HepG2 (cell line): ENCODE data around the gene C19orf85. TPM values are rescaled to one million over a fixed set of nuclear protein-coding genes. Genes with fewer than 3 reads are reported as not detected.

Experiments
- CBX5 ChIP-seq: sonication (generic); formaldehyde crosslinking; IDR thresholded peaks from 2 replicates; pipeline ENCODE4 v1.4.0; 2020; ENCODE audit warnings: missing genetic modification reagents, borderline replicate concordance
- DDIT3 ChIP-seq: sonication (generic); formaldehyde crosslinking; IDR thresholded peaks from 2 replicates; pipeline ENCODE4 v1.4.0; 2020; ENCODE audit warnings: mild to moderate bottlenecking, missing genetic modification reagents
- KAT8 ChIP-seq: IDR thresholded peaks from 2 replicates; pipeline ENCODE4 v1.6.1; 2016; ENCODE audit warnings: missing genetic modification reagents, missing compliant biosample characterization
- KDM4B ChIP-seq: sonication (generic); formaldehyde crosslinking; IDR thresholded peaks from 2 replicates; pipeline ENCODE4 v1.4.0; 2020; ENCODE audit warnings: missing genetic modification reagents
- MATR3 ChIP-seq: sonication (generic); formaldehyde crosslinking; IDR thresholded peaks from 2 replicates; pipeline ENCODE4 v1.4.0; 2020; ENCODE audit warnings: missing genetic modification reagents
- MTF2 ChIP-seq: sonication (generic); formaldehyde crosslinking; IDR thresholded peaks from 2 replicates; pipeline ENCODE4 v1.5.0; 2020; ENCODE audit warnings: missing genetic modification reagents, borderline replicate concordance
- MYPOP ChIP-seq: sonication (generic); formaldehyde crosslinking; IDR thresholded peaks from 2 replicates; pipeline ENCODE4 v1.8.1; 2023; ENCODE audit warnings: mild to moderate bottlenecking, moderate library complexity, missing genetic modification reagents
- NCOR1 ChIP-seq: fragments of 200-600 bp; sonication (generic); IDR thresholded peaks from 2 replicates; pipeline ENCODE4 v1.7.0; 2017; ENCODE audit warnings: antibody characterized with exemption, low read length, borderline replicate concordance
- NFKB2 ChIP-seq: sonication (generic); formaldehyde crosslinking; IDR thresholded peaks from 2 replicates; pipeline ENCODE4 v1.4.0; 2020; ENCODE audit warnings: missing genetic modification reagents, borderline replicate concordance
- NFYC ChIP-seq: IDR thresholded peaks from 2 replicates; pipeline ENCODE4 v1.6.1; 2016; ENCODE audit warnings: missing genetic modification reagents, missing compliant biosample characterization
- PRDM10 ChIP-seq: sonication (generic); formaldehyde crosslinking; IDR thresholded peaks from 2 replicates; pipeline ENCODE4 v1.4.0; 2020; ENCODE audit warnings: low read depth, missing genetic modification reagents
- PRDM15 ChIP-seq: sonication (generic); formaldehyde crosslinking; IDR thresholded peaks from 2 replicates; pipeline ENCODE4 v1.4.0; 2020; ENCODE audit warnings: missing genetic modification reagents
- RFX3 ChIP-seq: IDR thresholded peaks from 2 replicates; pipeline ENCODE4 v1.6.1; 2016; ENCODE audit warnings: missing biosample characterization, missing genetic modification reagents
- SAFB2 ChIP-seq: sonication (generic); formaldehyde crosslinking; IDR thresholded peaks from 2 replicates; pipeline ENCODE4 v1.5.1; 2020; ENCODE audit warnings: missing genetic modification reagents, low read depth, mild to moderate bottlenecking, borderline replicate concordance
- SMYD3 ChIP-seq: sonication (generic); formaldehyde crosslinking; IDR thresholded peaks from 2 replicates; pipeline ENCODE4 v1.8.1; 2023; ENCODE audit warnings: mild to moderate bottlenecking, missing genetic modification reagents
- SP140L ChIP-seq: sonication (generic); formaldehyde crosslinking; IDR thresholded peaks from 2 replicates; pipeline ENCODE4 v1.4.0; 2020; ENCODE audit warnings: missing genetic modification reagents, borderline replicate concordance
- ZFP36L2 ChIP-seq: sonication (generic); formaldehyde crosslinking; IDR thresholded peaks from 2 replicates; pipeline ENCODE4 v1.4.0; 2020; ENCODE audit warnings: missing genetic modification reagents
- ZNF138 ChIP-seq: sonication (generic); formaldehyde crosslinking; IDR thresholded peaks from 2 replicates; pipeline ENCODE4 v1.5.0; 2020; ENCODE audit warnings: mild to moderate bottlenecking, low read depth, missing genetic modification reagents
- ZNF414 ChIP-seq: sonication (generic); formaldehyde crosslinking; IDR thresholded peaks from 2 replicates; pipeline ENCODE4 v1.5.0; 2020; ENCODE audit warnings: missing genetic modification reagents
- ZSCAN9 ChIP-seq: IDR thresholded peaks from 2 replicates; pipeline ENCODE4 v1.6.1; 2016; ENCODE audit warnings: borderline replicate concordance
- polyA plus RNA-seq, 8 experiments: library from polyadenylated mRNA; depleted of rRNA in 3 of 8; stranded (reverse) in 7 of 8; unstranded in 1 of 8; fragments of >200 nt; fragmentation: Illumina TruSeq in 4 of 8; extraction: Trizol in 4 of 8; gene quantifications; 2 replicates each; pipeline versions ENCODE4 v1.2.1 to v1.2.3, GENCODE V29; 2011 to 2016; ENCODE audit warnings: low read depth in 4 of 8, missing spikeins in 1 of 8, mixed read lengths in 1 of 8; ENCODE audit not compliant: insufficient read depth in 1 of 8
- total RNA-seq, 5 experiments: library from RNA; depleted of rRNA; stranded (reverse); fragments of >200 nt; fragmentation: Illumina TruSeq; extraction: Trizol; gene quantifications; 2 replicates each; pipeline ENCODE4 v1.2.3, GENCODE V29; 2016; ENCODE audit warnings: low read depth in 1 of 5

The C19orf85 gene
- total and polyA plus RNA-seq, 2 of the 13 experiments (the other 11 are each of a cell fraction or from before 2014, with no cell fraction given): not detected

GRCh38 chr19:55467236-55468053, 2.9 kb upstream of the C19orf85 start (continued):
- TF ChIP-seq SP140L (CRISPR knock-in tag) (no peak), DDIT3 (CRISPR knock-in tag) (no peak), MTF2 (no peak), MATR3 (CRISPR knock-in tag) (no peak), KAT8 (CRISPR knock-in tag) (peak; percentile 70; the same call in 1 of the 2 replicates), NFYC (CRISPR knock-in tag) (peak; percentile 25; the same call in 1 of the 2 replicates), NFKB2 (CRISPR knock-in tag) (no peak; the same call in 1 of the 2 replicates), SMYD3 (CRISPR knock-in tag) (0 out of 2 replicates have a peak, but pooled peaks have one; percentile 46), NCOR1 (peak; percentile 50; the same call in 1 of the 2 replicates), ZNF138 (CRISPR knock-in tag) (no peak), KDM4B (CRISPR knock-in tag) (no peak), SAFB2 (CRISPR knock-in tag) (no peak), ZFP36L2 (CRISPR knock-in tag) (no peak), PRDM10 (CRISPR knock-in tag) (no peak), ZNF414 (CRISPR knock-in tag) (no peak), ZSCAN9 (no peak), PRDM15 (no peak; the same call in 1 of the 2 replicates), CBX5 (peak; percentile 41; the same call in 1 of the 2 replicates), MYPOP (CRISPR knock-in tag) (no peak), RFX3 (CRISPR knock-in tag) (no peak)
